AG08395 (cell line): ENCODE results near the gene NR1H2.
"Not testable (repeated sequence)": the region's sequence is repeated elsewhere in the genome, so short reads cannot be mapped to it uniquely, and the experiment has no call there.

Experiments
- DNase-seq: peaks from one replicate; pipeline ENCODE4 v3.0.0; 2012; ENCODE audit warnings: mixed read lengths, low spot score

The NR1H2 gene

DNA sequence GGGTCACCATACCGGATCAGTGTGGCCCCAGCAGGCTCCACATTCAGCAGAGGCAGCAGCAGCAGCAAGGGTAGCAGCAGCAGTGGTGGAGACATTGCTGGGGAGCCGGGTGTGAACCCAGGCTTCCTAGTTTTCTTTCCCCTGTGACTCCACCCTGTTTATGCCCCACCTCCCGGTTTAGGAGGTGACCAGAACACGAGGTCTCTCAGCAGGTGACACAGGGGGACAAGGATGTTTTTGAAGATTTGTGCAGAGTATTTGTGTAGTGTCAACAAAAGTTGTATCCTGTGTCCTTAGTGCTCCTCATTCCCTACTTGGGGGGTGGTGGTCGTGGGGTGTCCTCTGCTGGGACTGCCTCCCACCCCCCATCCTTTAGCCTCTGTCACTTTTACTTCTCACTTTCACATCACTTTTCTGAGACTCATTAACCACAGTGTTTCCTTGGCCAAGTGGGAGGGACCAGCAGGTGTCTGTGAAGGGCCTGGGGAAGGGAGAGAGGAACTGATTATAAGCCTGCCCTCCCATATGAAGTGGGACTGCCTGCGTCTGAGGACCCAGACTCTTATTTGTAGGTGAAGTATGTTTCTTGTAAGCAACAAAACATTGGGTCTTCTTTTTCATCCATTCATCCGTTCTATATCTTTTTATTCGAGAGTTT lies 31.5 kb upstream of the NR1H2 start:
- DNase-seq = no peak

DNA sequence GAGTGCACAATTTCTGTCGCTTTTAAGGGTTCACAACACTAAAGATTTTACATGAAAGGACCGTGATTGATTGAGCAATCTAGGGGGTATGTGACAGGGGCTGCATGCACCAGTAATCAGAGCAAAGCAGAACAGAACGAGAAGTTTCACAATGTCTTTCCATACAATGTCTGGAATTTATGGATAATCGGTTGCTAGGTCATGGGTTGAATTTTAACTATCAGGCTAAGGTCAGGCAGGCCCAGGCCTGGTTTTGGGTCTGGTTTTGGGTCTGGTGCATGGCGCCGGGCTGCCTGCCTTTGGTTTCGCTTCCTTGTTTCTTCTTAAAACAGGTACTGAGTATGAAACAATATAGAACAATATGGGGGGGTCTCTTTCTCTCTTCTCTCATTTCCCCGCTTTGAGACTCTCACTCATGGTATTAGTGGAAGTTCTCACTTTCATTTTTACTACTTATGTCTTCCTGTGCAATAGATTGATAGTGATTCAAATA lies 29.1 kb upstream of the NR1H2 start:
- DNase-seq = not testable (repeated sequence)

DNA sequence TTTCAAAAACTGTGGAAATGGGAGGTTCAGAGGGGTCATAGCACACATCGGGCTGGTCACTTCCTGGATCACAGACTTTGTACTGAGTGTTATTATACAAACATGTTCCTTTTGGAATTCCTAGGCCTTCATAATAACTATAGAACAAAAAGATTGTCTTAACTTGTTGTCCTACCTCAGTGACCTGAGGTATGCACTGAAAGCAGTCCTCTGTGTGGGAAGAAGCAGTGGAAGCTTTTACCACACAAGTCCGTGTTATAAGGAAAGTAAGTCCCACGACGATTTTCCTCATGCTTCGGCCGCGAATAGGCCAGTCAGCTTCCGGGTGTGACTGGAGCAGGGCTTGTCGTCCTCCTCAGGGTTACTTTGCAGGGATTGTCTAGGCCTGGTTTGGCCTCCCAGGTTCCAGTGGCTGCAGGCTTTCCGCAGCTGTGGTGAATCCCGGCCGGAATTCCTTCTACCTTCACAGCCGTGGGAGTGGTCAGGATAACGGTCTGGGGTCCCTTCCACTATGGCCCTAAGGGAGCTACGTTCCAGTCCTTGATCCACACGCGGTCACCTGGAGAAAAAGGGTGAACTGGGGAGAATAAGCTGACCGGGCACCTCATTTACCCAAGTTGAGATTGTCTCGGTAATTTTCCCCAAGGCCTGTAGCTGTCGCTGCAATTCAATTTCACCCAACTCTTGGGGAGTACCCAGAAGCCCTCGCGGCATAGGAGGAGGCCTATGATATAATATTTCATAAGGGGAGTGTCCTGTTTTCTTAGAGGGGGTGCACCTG lies 26.8 kb upstream of the NR1H2 start:
- DNase-seq = no peak

DNA sequence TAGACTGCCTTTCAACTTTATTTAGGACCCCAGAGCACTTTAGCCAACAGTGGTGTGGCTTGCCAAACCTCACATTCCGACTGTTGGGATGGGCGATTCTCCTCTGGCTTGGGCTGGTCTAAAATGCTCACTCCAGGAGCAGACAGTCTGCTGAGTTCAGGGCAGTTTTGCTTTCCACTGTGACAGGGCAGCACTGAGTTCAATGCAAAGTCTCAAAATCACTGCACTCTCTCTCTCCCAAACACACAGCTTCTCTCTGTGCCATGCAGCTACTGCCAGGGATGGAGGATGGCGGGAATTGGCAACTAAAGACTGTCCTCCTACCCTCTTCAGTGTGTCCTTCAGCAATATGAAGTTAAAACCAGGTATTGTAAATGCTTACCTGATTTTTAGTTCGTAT lies 24.0 kb upstream of the NR1H2 start:
- no peak for DNase-seq

DNA sequence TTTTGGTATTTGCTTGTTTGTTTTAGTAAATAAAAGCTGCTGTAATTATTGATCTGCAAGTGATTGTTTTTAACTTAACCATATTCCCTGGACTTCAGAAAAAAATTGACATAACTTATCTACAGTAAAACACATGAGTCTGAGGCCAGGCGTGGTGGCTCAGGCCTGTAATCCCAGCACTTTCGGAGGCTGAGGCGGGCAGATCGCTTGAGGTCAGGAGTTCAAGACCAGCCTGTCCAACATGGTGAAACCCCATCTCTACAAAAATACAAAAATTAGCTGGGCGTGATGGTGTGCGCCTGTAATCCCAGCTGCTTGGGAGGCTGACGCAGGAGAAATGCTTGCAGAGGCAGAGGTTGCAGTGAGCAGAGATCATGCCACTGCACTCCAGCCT lies 22.8 kb upstream of the NR1H2 start:
- DNase-seq = not testable (repeated sequence)

DNA sequence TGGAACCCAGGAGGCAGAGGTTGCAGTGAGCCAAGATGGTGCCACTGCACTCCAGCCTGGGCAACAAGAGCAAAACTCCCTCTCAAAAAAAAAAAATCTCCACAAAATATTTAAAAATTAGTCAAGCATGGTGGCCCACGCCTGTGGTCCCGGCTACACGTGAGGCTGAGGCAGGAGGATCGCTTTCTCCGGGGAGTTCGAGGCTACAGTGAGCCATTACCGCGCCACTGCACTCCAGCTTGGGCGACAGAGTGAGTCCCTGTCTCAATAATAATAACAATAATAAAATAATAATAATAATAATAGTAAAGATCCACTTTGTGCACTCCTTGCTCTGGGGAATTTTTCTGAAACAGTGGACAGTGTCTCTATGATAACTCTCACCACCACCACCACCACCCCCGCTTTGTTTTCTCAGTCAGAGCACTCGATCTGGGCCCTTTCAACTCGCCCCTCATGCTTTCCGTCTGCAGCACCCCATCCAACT lies 19.5 kb upstream of the NR1H2 start:
- no peak for DNase-seq

DNA sequence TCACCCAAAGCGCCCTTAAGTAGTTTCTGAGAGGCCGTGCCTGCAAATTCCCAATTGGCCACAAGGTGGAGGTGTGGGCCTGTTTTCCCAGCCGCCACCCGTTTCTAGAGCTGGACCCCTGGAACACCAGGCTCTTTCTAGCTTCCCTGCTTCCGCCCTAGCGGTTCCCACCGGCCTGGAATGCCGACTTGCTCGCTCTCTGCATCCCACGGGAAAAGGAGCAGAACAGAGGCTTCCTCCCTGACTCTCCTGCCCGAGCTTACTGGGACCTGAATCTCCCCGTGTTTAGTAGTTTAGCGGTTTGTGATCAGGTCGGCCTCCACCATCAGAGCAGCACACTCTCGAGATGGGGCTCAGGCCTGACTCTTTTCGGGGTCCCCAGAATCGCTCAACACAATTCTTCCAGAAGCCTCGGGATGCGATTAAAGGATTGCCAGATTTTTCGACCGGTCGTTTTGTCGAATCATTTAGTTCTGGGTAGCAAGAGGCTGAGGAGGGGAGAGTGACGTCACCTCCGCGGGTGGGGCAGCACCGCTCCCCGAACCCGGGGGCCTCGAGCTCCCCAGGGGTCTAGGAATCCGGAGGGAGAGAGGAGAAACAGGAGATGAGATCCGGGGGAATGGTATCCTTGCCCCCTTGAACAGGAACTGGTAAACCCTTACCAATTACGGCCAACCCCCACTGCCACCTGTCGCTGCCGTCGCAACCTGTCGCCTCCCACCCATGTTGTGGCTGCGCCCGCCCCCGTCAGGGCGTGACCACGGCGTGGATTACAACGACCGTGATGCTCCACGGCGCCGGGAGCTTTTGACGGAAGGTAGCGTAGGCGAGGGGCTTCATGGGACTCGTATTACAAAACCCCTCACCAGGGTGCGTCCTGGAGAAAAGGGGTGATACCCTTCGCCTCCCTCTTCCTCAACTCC lies 18.8 kb upstream of the NR1H2 start:
- peak; percentile 38 for DNase-seq

DNA sequence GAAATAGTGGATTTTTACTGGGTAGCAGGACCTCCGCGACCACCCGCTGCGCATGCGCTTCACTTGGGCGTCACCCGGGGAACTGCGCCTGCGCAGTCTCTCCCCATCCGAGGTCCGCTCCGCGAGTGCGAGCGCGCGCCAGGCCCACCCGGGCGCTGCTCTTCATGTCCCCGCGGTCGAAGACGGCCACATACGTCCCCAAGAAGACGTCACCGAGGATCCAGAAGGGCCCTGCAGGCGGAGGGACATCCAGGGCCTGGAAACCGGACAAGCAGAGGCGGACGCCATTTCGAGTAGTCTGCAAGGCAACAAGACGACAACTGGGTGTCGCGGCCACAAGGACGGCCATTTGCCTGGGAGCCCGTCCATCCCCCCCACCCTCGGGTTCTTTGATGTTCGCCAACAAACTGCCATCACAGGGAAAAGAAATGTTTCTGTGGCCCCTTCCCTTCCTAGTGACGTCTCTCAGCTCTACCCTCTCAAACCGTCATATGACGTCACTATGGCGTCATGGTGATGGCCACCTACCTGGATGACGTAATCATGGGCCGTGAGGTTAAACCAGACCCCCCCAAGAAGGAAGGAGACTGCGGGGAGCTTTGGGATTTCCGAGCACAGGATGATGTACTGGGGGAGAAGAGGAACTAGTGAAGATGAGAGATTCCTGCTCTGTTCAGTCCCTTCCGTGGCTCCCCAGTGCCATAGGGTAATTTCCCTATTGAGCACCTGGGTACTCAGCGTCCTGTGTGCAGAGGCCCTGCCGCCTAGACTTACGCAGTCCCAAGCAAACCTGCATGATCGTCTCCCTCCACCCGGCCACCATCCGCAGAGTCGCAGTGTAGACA lies 17.6 kb upstream of the NR1H2 start:
- peak; percentile 91 for DNase-seq

DNA sequence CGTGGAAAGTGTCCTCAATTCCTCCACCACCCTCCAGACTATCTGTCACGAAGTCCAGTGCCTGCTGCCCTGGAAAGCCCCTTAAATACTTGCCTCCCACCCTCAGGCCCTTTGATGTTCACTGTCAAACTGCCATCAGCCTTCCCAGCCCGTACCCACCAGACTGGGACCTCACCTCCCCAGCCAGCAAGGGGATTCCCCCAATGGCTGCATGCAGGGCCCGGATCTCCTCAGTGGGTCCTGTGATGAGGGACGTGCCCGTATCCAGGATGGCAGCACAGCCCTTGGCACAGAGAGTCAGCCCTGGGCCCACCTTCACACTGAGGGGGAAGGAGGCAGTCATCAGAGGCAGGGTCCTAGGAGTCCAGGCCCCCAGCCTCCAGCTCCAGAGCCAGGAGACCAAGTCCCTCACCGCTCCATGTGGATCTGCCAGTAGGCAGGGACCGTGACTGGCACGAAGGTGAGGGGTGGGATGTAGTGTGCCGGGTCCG lies 16.9 kb upstream of the NR1H2 start:
- DNase-seq = no peak

DNA sequence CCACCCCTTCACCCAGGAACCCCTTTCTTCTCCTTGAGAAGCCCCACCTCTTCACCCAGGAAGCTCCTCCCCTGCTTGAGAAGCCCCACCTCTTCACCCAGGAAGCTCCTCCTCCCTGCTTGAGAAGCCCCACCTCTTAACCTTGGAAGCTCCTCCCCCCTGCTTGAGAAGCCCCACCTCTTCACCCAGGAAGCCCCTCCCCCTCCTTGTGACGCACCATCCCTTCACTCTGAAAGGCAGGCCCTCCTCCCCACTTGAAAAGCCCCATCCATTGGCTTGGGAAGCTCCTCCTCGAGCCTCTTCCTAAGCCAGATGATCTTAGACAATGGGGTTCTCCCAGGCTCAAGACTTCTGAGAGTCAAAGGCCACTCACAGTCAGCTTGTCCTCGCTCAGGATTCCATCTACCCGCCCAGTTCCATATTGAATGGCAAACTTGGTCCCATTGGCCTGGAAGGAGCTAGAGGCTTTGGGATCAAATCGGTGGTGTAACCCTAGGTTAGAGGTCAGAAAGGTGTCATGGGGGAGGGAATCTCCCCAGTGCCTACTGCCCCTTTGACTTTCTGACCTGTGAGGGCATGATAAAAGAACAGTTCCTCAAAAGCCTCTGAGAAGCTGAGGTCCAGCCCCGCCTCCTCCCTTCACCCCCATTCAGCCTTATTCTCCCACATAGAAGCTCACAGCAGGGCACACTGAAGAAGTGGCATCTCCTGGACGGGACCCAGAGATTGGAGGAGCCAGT lies 14.8 kb upstream of the NR1H2 start:
- no peak for DNase-seq

DNA sequence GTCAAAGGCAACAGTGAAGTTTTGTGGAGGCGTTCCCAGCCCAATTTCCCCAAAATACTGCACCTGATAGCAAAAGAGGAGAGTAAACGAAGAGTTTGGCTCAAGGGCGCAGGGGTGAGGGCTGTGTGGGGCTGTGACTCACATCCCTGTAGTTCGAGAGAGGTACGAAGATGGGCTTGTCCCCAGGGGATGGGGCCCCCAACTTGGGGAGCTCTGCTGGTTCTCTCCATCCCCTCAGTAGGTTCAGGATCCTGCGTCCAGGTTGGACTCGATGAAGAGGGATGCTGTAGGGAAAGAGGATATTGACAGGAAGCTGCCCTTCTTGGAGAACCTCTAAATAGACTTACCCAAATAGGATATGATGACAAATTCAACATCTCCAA lies 14.2 kb upstream of the NR1H2 start:
- DNase-seq = no peak

DNA sequence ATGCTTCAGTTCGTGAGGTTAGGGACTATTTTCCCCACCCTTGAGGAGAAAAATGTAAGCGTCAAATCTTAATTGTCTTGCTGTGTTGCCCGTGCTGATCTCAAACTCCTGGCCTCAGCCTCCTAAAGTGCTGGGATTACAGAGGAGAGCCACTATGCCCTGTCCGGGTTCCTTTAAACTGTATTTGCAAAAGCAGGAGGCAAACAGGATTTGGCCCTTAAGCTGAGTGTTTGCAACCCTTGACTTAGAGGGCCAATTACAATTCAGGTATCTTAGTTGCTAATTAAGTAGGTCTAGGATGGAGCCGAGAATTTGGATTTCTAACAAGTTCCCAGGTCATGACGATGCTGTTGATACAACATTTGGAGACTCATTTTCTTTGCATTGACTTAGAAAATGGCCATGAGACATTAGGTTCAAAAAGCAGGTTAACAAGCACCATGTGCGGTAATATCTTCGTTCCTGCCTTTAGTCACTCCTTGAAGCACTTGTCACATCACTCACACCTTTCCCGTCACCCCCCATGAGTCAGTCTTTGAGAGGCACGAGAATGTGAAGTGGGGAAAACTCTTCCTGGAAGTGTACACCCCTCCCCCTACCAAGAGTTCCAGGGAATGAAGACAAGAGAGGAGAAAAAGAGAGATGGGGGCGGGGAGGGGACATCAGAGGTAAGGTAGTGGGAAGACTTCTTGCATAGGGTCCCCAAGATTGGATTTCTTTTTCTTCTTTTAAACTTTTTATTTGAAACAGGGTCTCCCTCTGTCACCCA lies 13.4 kb upstream of the NR1H2 start:
- DNase-seq = no peak

DNA sequence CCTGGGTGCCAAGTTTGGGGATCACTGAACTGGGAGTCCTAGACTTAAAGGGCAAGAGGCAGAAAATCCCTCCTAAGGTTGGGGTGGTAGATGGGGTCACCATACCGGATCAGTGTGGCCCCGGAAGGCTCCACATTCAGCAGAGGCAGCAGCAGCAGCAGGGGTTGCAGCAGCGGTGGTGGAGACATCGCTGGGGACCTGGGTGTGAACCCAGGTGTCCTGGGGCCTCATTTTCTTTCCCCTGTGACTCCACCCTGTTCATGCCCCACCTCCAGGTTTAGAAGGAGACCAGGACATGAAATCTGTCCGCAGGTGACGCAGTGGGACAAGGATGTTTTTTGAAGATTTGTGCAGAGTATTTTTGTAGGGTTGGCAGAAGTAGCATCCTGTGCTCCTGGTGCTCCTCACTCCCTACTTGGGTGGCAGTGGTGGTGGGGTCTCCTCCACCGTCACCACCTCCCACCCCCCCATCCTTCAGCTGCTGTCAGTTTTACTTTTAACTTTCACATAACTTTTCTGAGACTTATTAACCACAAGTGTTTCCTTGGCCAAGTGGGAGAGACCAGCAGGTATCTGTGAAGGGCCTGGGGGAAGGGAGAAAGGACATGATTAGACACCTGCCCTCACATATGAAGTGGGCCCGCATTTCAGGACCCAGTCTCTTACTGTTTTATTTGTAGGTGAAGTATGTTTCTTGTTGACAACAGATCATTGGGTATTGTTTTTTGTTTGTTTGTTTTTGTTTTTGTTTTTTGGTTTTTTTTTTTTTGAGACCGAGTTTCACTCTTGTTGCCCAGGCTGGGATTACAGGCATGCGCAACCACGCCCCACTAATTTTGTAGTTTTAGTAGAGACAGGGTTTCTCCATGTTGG lies 10.6 kb upstream of the NR1H2 start, which contains the start of gene NAPSA:
Gene NAPSA (minus strand): TSS at position 206 of the 873 bp plus-strand sequence. CDS start 18 bp downstream, at position 188.
- no peak for DNase-seq

DNA sequence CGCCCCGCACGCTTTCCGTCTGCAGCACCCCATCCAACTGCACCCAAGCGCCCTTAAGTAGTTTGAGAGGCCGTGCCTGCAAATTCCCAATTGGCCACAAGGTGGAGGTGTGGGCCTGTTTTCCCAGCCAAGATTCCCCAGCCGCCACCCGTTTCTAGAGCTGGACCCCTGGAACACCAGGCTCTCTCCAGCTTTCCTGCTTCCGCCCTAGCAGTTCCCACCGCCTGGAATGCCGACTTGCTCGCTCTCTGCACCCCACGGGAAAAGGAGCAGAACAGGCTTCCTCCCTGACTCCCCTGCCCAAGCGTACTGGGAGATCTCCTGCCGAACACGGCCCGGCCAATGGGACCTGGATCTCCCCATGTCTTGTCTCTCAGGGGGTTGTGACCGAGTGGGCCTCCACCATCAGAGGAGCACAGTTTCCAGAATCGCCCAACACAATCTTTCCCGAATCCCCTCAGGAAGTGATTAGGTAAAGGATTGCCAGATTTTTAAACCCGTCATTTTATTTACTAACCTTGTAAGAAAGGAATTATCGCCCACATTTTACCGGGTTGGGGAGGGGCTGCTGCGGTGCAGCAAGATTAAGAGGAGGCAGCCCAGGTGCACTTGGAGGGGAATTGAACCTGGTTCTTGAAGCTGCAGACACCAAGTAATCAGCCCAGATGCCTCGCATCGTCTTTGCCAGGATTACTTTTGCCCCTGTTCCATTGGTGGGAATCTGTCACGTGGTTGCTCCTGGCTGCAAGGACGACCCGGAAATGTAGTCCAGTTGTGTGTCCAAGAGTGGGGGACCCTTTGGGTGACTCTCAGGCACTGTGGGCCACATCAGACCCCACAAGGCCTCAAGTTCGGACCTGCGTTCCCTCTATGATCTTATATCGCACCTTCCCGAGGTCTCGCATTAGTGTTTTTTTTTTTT lies 7.3 kb upstream of the NR1H2 start:
- peak; percentile 96 for DNase-seq

DNA sequence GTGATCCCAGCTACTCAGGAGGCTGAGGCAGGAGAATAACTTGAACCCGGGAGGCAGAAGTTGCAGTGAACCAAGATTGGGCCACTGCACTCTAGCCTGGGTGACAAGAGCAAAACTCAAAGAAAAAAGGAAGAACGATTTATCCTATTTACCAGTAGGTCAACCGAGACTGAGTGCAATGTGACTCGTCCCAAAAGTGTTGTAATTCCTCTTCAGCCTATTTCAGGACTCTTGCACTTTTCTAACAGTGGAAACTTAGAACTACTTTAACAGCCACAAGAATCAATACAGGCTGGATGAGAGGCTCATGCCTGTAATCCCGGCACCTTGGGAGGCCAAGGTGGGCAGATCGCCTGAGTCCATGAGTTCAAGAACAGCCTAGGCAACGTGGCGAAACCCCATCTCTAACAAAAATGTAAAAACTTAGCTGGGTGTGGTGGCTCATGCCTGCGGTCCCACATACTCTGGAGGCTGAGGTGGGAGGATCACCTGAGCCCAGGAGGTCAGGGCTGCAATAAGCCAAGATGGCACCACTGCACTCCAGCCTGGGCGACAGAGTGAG lies 4.3 kb upstream of the NR1H2 start:
- DNase-seq = no peak

DNA sequence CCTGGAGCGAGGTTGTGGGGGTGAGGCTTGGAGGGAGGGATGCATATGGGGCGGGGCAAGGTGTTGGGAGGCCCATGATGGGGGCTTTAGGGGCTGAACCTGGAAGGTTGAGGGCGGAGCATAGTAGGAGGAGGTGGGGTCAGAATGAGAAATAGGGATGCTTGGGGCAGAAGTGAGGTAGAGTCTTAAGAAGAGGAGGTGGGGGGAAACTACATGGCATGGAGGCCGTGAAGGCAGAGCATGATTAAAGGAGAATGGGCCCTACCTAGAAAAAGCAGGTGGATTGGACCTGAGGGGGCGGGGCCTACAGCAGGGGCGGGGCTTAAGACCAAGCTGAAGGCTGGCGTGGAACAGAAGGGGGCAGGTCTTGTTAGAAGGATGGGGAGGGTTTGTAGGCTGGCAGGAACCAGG lies 799 bp downstream of the NR1H2 start:
- DNase-seq = no peak

DNA sequence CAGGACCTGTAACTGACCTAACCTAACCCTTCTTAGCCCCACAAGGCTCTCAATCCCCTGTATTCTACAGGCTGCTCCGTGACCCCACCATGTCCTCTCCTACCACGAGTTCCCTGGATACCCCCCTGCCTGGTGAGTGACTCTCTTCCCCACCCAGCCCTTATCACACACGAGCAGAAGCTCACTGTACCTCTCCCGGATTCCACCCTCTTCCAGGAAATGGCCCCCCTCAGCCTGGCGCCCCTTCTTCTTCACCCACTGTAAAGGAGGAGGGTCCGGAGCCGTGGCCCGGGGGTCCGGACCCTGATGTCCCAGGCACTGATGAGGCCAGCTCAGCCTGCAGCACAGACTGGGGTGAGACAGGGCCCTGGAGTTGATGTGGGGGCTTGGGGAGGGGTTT lies 1.3 kb downstream of the NR1H2 start:
- DNase-seq = no peak
